Dedifferentiated amniotic fluid mesenchymal stem cell (primary cell): Measurements from ENCODE around the gene JCAD.

ENCODE experiments used
- DNase-seq: peaks from one replicate; pipeline ENCODE4 v3.0.0-alpha.2; 2016; ENCODE audit errors: extremely low spot score

Gene JCAD

GRCh38 chr10:30046476-30046875 lies 12.9 kb downstream of the JCAD start:
- DNase-seq, result no peak

GRCh38 chr10:30045961-30046360 lies 13.4 kb downstream of the JCAD start:
- DNase-seq, result no peak

GRCh38 chr10:30043476-30044270 lies 15.7 kb downstream of the JCAD start:
- DNase-seq, result no peak

GRCh38 chr10:30042820-30043219 lies 16.6 kb downstream of the JCAD start:
- no peak for DNase-seq

GRCh38 chr10:30041196-30042105 lies 17.9 kb downstream of the JCAD start:
- DNase-seq, result no peak

GRCh38 chr10:30040597-30040996 lies 18.8 kb downstream of the JCAD start:
- no peak for DNase-seq

- no peak for DNase-seq
These were observed 19.4 kb downstream of the JCAD start for GRCh38 chr10:30039988-30040387.

GRCh38 chr10:30039567-30039966 lies 19.8 kb downstream of the JCAD start:
- no peak for DNase-seq

GRCh38 chr10:30038781-30039536 lies 20.4 kb downstream of the JCAD start:
- no peak for DNase-seq

GRCh38 chr10:30037620-30038336 lies 21.6 kb downstream of the JCAD start:
- no peak for DNase-seq

GRCh38 chr10:30036811-30037210 lies 22.6 kb downstream of the JCAD start:
- DNase-seq, result no peak

GRCh38 chr10:30036341-30036740 lies 23.0 kb downstream of the JCAD start:
- no peak for DNase-seq

- no peak for DNase-seq
These were observed 24.8 kb downstream of the JCAD start for GRCh38 chr10:30034433-30035137.

GRCh38 chr10:30032125-30032524 lies 27.3 kb downstream of the JCAD start:
- no peak for DNase-seq

- DNase-seq, result no peak
These were observed 29.5 kb downstream of the JCAD start for GRCh38 chr10:30029872-30030256.

- no peak for DNase-seq
These were observed 30.1 kb downstream of the JCAD start for GRCh38 chr10:30029164-30029871.

GRCh38 chr10:30028738-30029030 lies 30.7 kb downstream of the JCAD start:
- no peak for DNase-seq

- no peak for DNase-seq
These were observed 31.2 kb downstream of the JCAD start for GRCh38 chr10:30028006-30028737.

GRCh38 chr10:30027057-30028005 lies 32.1 kb downstream of the JCAD start:
- no peak for DNase-seq
